H9 (cell line): ENCODE measurements around the gene EFCAB6. TPM values are rescaled to one million over a fixed set of nuclear protein-coding genes. Genes with fewer than 3 reads are reported as not detected.

Experiments
- DNase-seq: peaks from one replicate; pipeline ENCODE4 v3.0.0-alpha.2; 2017
- H2AFZ ChIP-seq: one replicate; pipeline ENCODE4 v1.6.1; 2013; ENCODE audit warnings: mild to moderate bottlenecking, low read length, control low read depth, moderate library complexity
- H2AK5ac ChIP-seq: 2 replicates; pipeline ENCODE4 v1.6.1; 2013; ENCODE audit warnings: low read length, control low read depth, mixed read lengths; ENCODE audit not compliant: insufficient read length
- H2BK120ac ChIP-seq: one replicate; pipeline ENCODE4 v1.6.1; 2013; ENCODE audit warnings: low read depth, mild to moderate bottlenecking, low read length, control low read depth, inconsistent platforms; ENCODE audit not compliant: poor library complexity, severe bottlenecking
- H2BK12ac ChIP-seq: 2 replicates; pipeline ENCODE4 v1.6.1; 2013; ENCODE audit warnings: low read length, control low read depth, mixed read lengths, low read depth; ENCODE audit not compliant: insufficient read length
- H2BK15ac ChIP-seq: 2 replicates; pipeline ENCODE4 v1.6.1; 2013; ENCODE audit warnings: low read depth, low read length, control low read depth
- H2BK20ac ChIP-seq: one replicate; pipeline ENCODE4 v1.6.1; 2013; ENCODE audit warnings: low read depth, mild to moderate bottlenecking, low read length, control low read depth, inconsistent platforms; ENCODE audit not compliant: poor library complexity, severe bottlenecking
- H2BK5ac ChIP-seq: 2 replicates; pipeline ENCODE4 v1.6.1; 2013; ENCODE audit warnings: low read length, control low read depth, mixed read lengths; ENCODE audit not compliant: insufficient read length
- H3K14ac ChIP-seq: 2 replicates; pipeline ENCODE4 v1.6.1; 2013; ENCODE audit warnings: low read length, control low read depth; ENCODE audit not compliant: insufficient read depth
- H3K18ac ChIP-seq: 2 replicates; pipeline ENCODE4 v1.6.1; 2013; ENCODE audit warnings: low read depth, mild to moderate bottlenecking, mixed read lengths, low read length, control low read depth; ENCODE audit not compliant: insufficient read length
- H3K23ac ChIP-seq: 2 replicates; pipeline ENCODE4 v1.6.1; 2013; ENCODE audit warnings: low read length, control low read depth, mixed read lengths, low read depth; ENCODE audit not compliant: insufficient read length
- H3K23me2 ChIP-seq: 2 replicates; pipeline ENCODE4 v1.6.1; 2013; ENCODE audit warnings: low read depth, mild to moderate bottlenecking, mixed read lengths, low read length, control low read depth; ENCODE audit not compliant: insufficient read length, poor library complexity, severe bottlenecking
- H3K27ac ChIP-seq: 2 replicates; pipeline ENCODE4 v1.5.1; 2013; ENCODE audit warnings: low read length, control low read depth, mixed read lengths, low read depth; ENCODE audit not compliant: insufficient read length
- H3K27me3 ChIP-seq: 2 replicates; pipeline ENCODE4 v1.6.1; 2013; ENCODE audit warnings: low read length, control low read depth, inconsistent platforms; ENCODE audit not compliant: insufficient read depth
- H3K4ac ChIP-seq: 2 replicates; pipeline ENCODE4 v1.6.1; 2013; ENCODE audit warnings: low read depth, mild to moderate bottlenecking, control low read depth, inconsistent platforms, low read length, moderate library complexity
- H3K4me1 ChIP-seq: 2 replicates; pipeline ENCODE4 v1.6.1; 2013; ENCODE audit warnings: low read length, control low read depth, inconsistent platforms; ENCODE audit not compliant: insufficient read depth
- H3K4me2 ChIP-seq: 2 replicates; pipeline ENCODE4 v1.6.1; 2013; ENCODE audit warnings: low read length, control low read depth, mixed read lengths; ENCODE audit not compliant: insufficient read length, insufficient read depth
- H3K56ac ChIP-seq: 2 replicates; pipeline ENCODE4 v1.6.1; 2013; ENCODE audit warnings: low read depth, mild to moderate bottlenecking, mixed read lengths, low read length, control low read depth; ENCODE audit not compliant: insufficient read length
- H3K79me1 ChIP-seq: 2 replicates; pipeline ENCODE4 v1.6.1; 2013; ENCODE audit warnings: low read depth, mild to moderate bottlenecking, moderate library complexity, low read length, control low read depth, inconsistent platforms; ENCODE audit not compliant: insufficient read depth, poor library complexity, severe bottlenecking
- H3K79me2 ChIP-seq: 2 replicates; pipeline ENCODE4 v1.6.1; 2013; ENCODE audit warnings: low read length, control low read depth, inconsistent platforms; ENCODE audit not compliant: insufficient read depth
- H3K9ac ChIP-seq: 2 replicates; pipeline ENCODE4 v1.6.1; 2013; ENCODE audit warnings: low read length, control low read depth, mixed read lengths; ENCODE audit not compliant: insufficient read length; ENCODE audit errors: extremely low read depth
- H3K9me3 ChIP-seq: one replicate; pipeline ENCODE4 v1.6.1; 2013; ENCODE audit warnings: low read depth, low read length, inconsistent platforms; ENCODE audit not compliant: control insufficient read depth
- H3T11ph ChIP-seq: one replicate; pipeline ENCODE4 v1.6.1; 2013; ENCODE audit warnings: mild to moderate bottlenecking, low read length, control low read depth, inconsistent platforms
- H4K20me1 ChIP-seq: one replicate; pipeline ENCODE4 v1.6.1; 2013; ENCODE audit not compliant: control insufficient read depth, insufficient read length, insufficient read depth
- H4K5ac ChIP-seq: 2 replicates; pipeline ENCODE4 v1.6.1; 2013; ENCODE audit warnings: low read depth, mild to moderate bottlenecking, mixed read lengths, low read length, control low read depth; ENCODE audit not compliant: insufficient read length
- H4K8ac ChIP-seq: replicated peaks from 2 replicates; pipeline ENCODE4 v1.6.1; 2013; ENCODE audit warnings: low read length, control low read depth, mixed read lengths, low read depth; ENCODE audit not compliant: insufficient read length
- H4K91ac ChIP-seq: 2 replicates; pipeline ENCODE4 v1.6.1; 2013; ENCODE audit warnings: low read depth, mild to moderate bottlenecking, moderate library complexity, mixed read lengths, low read length, control low read depth; ENCODE audit not compliant: insufficient read length
- H3K27ac Mint-ChIP-seq, 3 experiments: 2 replicates in 2 of 3; 3 replicates in 1 of 3; pipeline ENCODE4 v1.8.0; 2020 to 2021; ENCODE audit warnings: mixed read lengths in 3 of 3, mild to moderate bottlenecking in 1 of 3, moderate library complexity in 1 of 3
- H3K27me3 Mint-ChIP-seq: 2 replicates; pipeline ENCODE4 v1.8.0; 2021; ENCODE audit warnings: low read depth, mild to moderate bottlenecking, moderate library complexity, mixed read lengths
- H3K36me3 Mint-ChIP-seq, 3 experiments: 2 replicates in 2 of 3; 3 replicates in 1 of 3; pipeline ENCODE4 v1.8.0; 2020 to 2021; ENCODE audit warnings: low read depth in 3 of 3, mixed read lengths in 3 of 3; ENCODE audit not compliant: insufficient read depth in 1 of 3
- H3K4me1 Mint-ChIP-seq, 2 experiments: 2 replicates each; pipeline ENCODE4 v1.8.0; 2020; ENCODE audit warnings: mixed read lengths in 2 of 2
- H3K4me3 Mint-ChIP-seq, 2 experiments: 2 replicates in 1 of 2; 3 replicates in 1 of 2; pipeline ENCODE4 v1.8.0; 2020 to 2021; ENCODE audit warnings: mild to moderate bottlenecking in 2 of 2, mixed read lengths in 2 of 2, moderate library complexity in 1 of 2
- H3K9me3 Mint-ChIP-seq, 2 experiments: 2 replicates in 1 of 2; 3 replicates in 1 of 2; pipeline ENCODE4 v1.8.0; 2020; ENCODE audit warnings: mild to moderate bottlenecking in 2 of 2, mixed read lengths in 2 of 2, moderate library complexity in 1 of 2
- CTCF ChIP-seq: fragments of 200-600 bp; sonication (generic); conservative IDR thresholded peaks from 3 replicates; pipeline ENCODE4 v1.8.0; 2021; ENCODE audit warnings: antibody characterized with exemption, mild to moderate bottlenecking
- WGBS: extraction: QIAGEN DNeasy Blood & Tissue Kit; methylation state at CpG from one replicate; pipeline ENCODE4 v1.1.7; 2013; ENCODE audit warnings: missing lambda C conversion rate, low lambda C conversion rate, mixed read lengths; ENCODE audit not compliant: insufficient read length; ENCODE audit errors: extremely low coverage; 5-methylcytosine and 5-hydroxymethylcytosine counted together
- total RNA-seq: library from RNA; stranded (reverse); gene quantifications from 2 replicates; pipeline ENCODE4 v1.2.1, GENCODE V29; 2021

The EFCAB6 gene
- total RNA-seq, 1 experiment from 2014 or later: 0.31 TPM

GRCh38 chr22:43506487-43506886, 305.6 kb downstream of the EFCAB6 start:
- H3K4me1 ChIP-seq: no peaks in the 10 kb centered on the region
- no peaks in the 10 kb centered on the region for H3K36me3 Mint-ChIP-seq

More at GRCh38 chr22:43506487-43506886, 305.6 kb downstream of the EFCAB6 start:
- Histone ChIP-seq H3T11ph (no peak overlapping the region), H4K8ac (no peak overlapping the region), H3K79me1 (no peaks in the 10 kb centered on the region), H3K4me2 (no peak overlapping the region), H2BK5ac (no peak overlapping the region), H3K56ac (no peak overlapping the region), H3K9me3 (no peaks in the 10 kb centered on the region), H3K79me2 (no peaks in the 10 kb centered on the region), H3K23ac (no peak overlapping the region), H4K20me1 (no peaks in the 10 kb centered on the region), H3K4ac (no peak overlapping the region), H2AK5ac (no peak overlapping the region), H3K14ac (no peak overlapping the region), H3K18ac (no peak overlapping the region), H3K27ac (no peak overlapping the region), H2BK12ac (no peak overlapping the region), H2BK20ac (no peak overlapping the region), H2BK15ac (no peak overlapping the region), H3K23me2 (no peaks in the 10 kb centered on the region), H2AFZ (no peak overlapping the region), H3K27me3 (no peaks in the 10 kb centered on the region), H3K9ac (no peak overlapping the region), H2BK120ac (no peak overlapping the region), H4K91ac (no peak overlapping the region), H4K5ac (no peak overlapping the region)
- WGBS: no CpG with 5 or more reads among the region's 12 CpGs
- TF ChIP-seq CTCF: no peak
- H3K27ac Mint-ChIP-seq: no peak overlapping the region; a peak in 1 of 7 replicates
- no peak for DNase-seq
- no peak overlapping the region for H3K4me3 Mint-ChIP-seq
- H3K4me1 Mint-ChIP-seq: no peaks in the 10 kb centered on the region
- peaks cover 0 to 3% of the 10 kb centered on the region in 2 experiments; a peak in 1 of 5 replicates for H3K9me3 Mint-ChIP-seq
- peaks cover 5% of the 10 kb centered on the region for H3K27me3 Mint-ChIP-seq
